OCI-LY7 (cell line): ENCODE results near the gene SPG21. TPM values are rescaled to one million over a fixed set of nuclear protein-coding genes. Genes with fewer than 3 reads are reported as not detected.

Experiments used
- BruUV-seq: library from RNA; stranded (reverse); fragments of 400-500 nt; replicated peaks from 2 replicates; lab custom pipeline; 2021; lab: Mats Ljungman, UMichigan
- CTCF ChIA-PET: fragments of 300-600 bp; sonication (Branson Sonifier 250); formaldehyde crosslinking; loops from one replicate; lab custom pipeline; 2022; ENCODE audit warnings: antibody characterized with exemption; ENCODE audit not compliant: unreplicated experiment; lab: Charles Lee
- POLR2A ChIA-PET: fragments of 300-600 bp; sonication (Branson Sonifier 250); formaldehyde crosslinking; loops from one replicate; lab custom pipeline; 2022; ENCODE audit warnings: antibody characterized with exemption; lab: Charles Lee
- DNase-seq: peaks from one replicate; pipeline ENCODE4 v3.0.0-alpha.2; 2015; ENCODE audit warnings: low spot score
- H2AFZ ChIP-seq: fragments of 200-600 bp; sonication (generic), shearing (Covaris generic); 2 replicates; pipeline ENCODE4 v1.6.1; 2014; ENCODE audit warnings: mild to moderate bottlenecking, antibody characterized with exemption, low read length, moderate library complexity
- H3K27ac ChIP-seq: fragments of 200-600 bp; sonication (generic); 2 replicates; pipeline ENCODE4 v1.5.1; 2014; ENCODE audit warnings: mixed run types, low read depth, mild to moderate bottlenecking, moderate library complexity, low read length, inconsistent platforms; ENCODE audit not compliant: poor library complexity, severe bottlenecking
- H3K36me3 ChIP-seq: fragments of 200-600 bp; sonication (generic); 2 replicates; pipeline ENCODE4 v1.6.1; 2014; ENCODE audit warnings: mild to moderate bottlenecking, antibody characterized with exemption, low read length, moderate library complexity, mixed read lengths; ENCODE audit not compliant: insufficient read depth
- H3K4me1 ChIP-seq: fragments of 200-600 bp; sonication (generic); 2 replicates; pipeline ENCODE4 v1.5.1; 2014; ENCODE audit warnings: mild to moderate bottlenecking, low read length; ENCODE audit not compliant: insufficient read depth, poor library complexity, severe bottlenecking
- H3K4me2 ChIP-seq: fragments of 200-600 bp; sonication (generic); 2 replicates; pipeline ENCODE4 v1.6.1; 2014; ENCODE audit warnings: mild to moderate bottlenecking, low read length
- H3K4me3 ChIP-seq: fragments of 200-600 bp; sonication (generic); 2 replicates; pipeline ENCODE4 v1.5.1; 2014; ENCODE audit warnings: mild to moderate bottlenecking, low read depth, low read length; ENCODE audit not compliant: poor library complexity, severe bottlenecking
- H3K79me2 ChIP-seq: fragments of 200-600 bp; sonication (generic); 2 replicates; pipeline ENCODE4 v1.6.1; 2016; ENCODE audit warnings: low read depth, mild to moderate bottlenecking, low read length, moderate library complexity, mixed read lengths; ENCODE audit not compliant: insufficient read depth
- H3K9me2 ChIP-seq: fragments of 200-600 bp; sonication (generic); 2 replicates; pipeline ENCODE4 v1.6.1; 2016; ENCODE audit warnings: mild to moderate bottlenecking, low read length, mixed read lengths; ENCODE audit not compliant: insufficient read depth
- H3K9me3 ChIP-seq: fragments of 200-600 bp; sonication (generic); 2 replicates; pipeline ENCODE4 v1.6.1; 2014; ENCODE audit warnings: mild to moderate bottlenecking, mixed run types, low read length, mixed read lengths
- H4K20me1 ChIP-seq: fragments of 200-600 bp; sonication (generic); 2 replicates; pipeline ENCODE4 v1.6.1; 2014; ENCODE audit warnings: mild to moderate bottlenecking, antibody characterized with exemption, low read length, moderate library complexity, mixed read lengths; ENCODE audit not compliant: insufficient read depth
- CTCF ChIP-seq: fragments of 200-600 bp; sonication (generic); conservative IDR thresholded peaks from 2 replicates; pipeline ENCODE4 v1.5.1; 2014; ENCODE audit warnings: mild to moderate bottlenecking, antibody characterized with exemption, low read length, moderate library complexity, mixed read lengths
- EZH2phosphoT487 ChIP-seq: fragments of 200-600 bp; sonication (generic); IDR thresholded peaks from 2 replicates; pipeline ENCODE4 v1.6.1; 2018; ENCODE audit warnings: low read depth, borderline replicate concordance, mild to moderate bottlenecking, mixed run types, antibody characterized with exemption, low read length, moderate library complexity, mixed read lengths
- intact Hi-C: fragments of 100-400 bp; cut with micrococcal nuclease; formaldehyde crosslinking; loops from one replicate; pipeline ENCODE4 v1.10.0; 2022; ENCODE audit not compliant: unreplicated experiment
- total RNA-seq, 2 experiments: library from RNA; depleted of rRNA in 1 of 2; stranded (reverse); fragments of >200 nt in 1 of 2; shearing (Covaris generic) in 1 of 2; gene quantifications; 2 replicates each; pipeline ENCODE4 v1.2.3, GENCODE V29; 2014 to 2022

Gene SPG21
- total RNA-seq, 2 experiments from 2014 or later = 56.4 to 83.9 TPM

DNA sequence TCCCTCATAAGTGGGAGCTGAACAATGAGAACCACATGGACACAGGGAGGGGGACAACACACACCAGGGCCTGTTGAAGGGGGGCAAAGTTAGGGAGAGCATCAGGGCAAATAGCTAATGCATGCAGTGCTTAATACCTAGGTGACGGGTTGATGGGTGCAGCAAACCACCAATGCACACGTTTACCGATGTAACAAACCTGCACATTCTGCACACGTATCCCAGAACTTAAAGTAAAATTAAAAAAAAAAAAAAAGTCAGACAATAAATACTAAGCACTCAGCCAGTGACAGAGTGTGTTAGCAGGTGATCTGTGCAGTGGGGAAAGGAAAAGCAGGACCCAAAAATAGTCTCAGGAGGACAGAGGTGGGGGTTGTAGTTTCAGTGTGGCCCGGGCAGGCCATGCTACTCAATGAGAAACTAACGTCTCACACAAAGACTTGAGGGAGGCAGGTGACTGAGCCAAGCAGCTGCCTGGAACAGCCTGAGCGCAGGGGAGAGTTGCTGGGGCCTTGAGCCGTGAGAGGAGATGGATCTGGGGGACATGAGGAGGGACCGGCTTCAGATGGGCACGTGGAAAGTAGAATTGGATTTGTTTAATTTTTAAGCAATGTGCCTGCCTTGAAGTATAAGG is 59.6 kb downstream of the SPG21 start:
- H4K20me1 ChIP-seq = no peaks in the 10 kb centered on the region
- no peaks in the 10 kb centered on the region for H3K4me1 ChIP-seq
- no peaks in the 10 kb centered on the region for H3K79me2 ChIP-seq
- TF ChIP-seq EZH2phosphoT487 = no peak
- TF ChIP-seq CTCF = no peak
- ChIA-PET POLR2A (no interaction called here), CTCF (no interaction called here)
- no peaks in the 10 kb centered on the region for H3K36me3 ChIP-seq
- intact Hi-C loops = no loop called here
- DNase-seq = no peak
- H3K9me2 ChIP-seq = no peaks in the 10 kb centered on the region
- BruUV-seq = no TSS peak
- H3K27ac ChIP-seq = no peak overlapping the region
- H2AFZ ChIP-seq = no peak overlapping the region
- no peak overlapping the region for H3K4me3 ChIP-seq
- H3K9me3 ChIP-seq = no peaks in the 10 kb centered on the region
- H3K4me2 ChIP-seq = no peak overlapping the region

DNA sequence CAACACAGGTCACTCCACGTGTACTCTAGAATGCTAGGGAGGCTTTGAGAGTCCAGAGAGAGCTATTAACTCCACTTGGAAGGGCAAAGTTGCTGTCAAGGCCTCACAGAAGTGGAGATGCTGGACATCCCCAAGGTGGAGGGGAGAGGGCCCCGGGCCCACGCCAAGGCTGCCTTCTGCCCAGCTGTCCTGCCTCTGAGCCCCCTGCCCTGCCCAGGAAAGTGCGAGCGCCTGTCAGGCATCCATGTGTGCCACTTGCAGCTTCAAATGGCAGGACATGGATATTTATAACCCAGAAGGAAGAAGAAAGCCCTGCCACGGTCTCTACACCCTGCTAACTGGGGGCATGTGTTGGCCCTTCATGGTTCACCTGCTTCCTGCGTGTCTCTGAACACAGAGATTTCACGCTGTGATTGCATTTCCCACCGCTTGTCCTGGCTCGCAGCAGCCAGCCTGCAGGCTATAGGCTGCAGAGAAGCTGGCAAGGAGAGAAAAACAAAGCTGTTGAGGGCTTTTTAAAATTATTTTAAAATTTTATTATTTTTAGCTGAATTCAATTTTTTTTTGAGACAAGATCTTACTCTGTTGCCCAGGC is 61.0 kb downstream of the SPG21 start:
- no peak overlapping the region for H3K4me3 ChIP-seq
- intact Hi-C loops = no loop called here
- ChIA-PET CTCF (interaction anchor here (1.2 kb wide), 1 partner anchor 8 kb away, joined by 4 read pairs; no protein-coding TSS in a partner anchor), POLR2A (interaction anchor here (0.6 to 0.8 kb wide), 2 partner anchors 11 to 21 kb away, joined by 3 to 5 read pairs; no protein-coding TSS in a partner anchor)
- H3K4me1 ChIP-seq = no peaks in the 10 kb centered on the region
- no TSS peak for BruUV-seq
- H3K9me2 ChIP-seq = no peaks in the 10 kb centered on the region
- H3K4me2 ChIP-seq = no peak overlapping the region
- no peak overlapping the region for H3K27ac ChIP-seq
- H2AFZ ChIP-seq = no peak overlapping the region
- no peak for DNase-seq
- H3K36me3 ChIP-seq = no peaks in the 10 kb centered on the region
- H3K79me2 ChIP-seq = no peaks in the 10 kb centered on the region
- H4K20me1 ChIP-seq = no peaks in the 10 kb centered on the region
- no peak for TF ChIP-seq CTCF
- no peak for TF ChIP-seq EZH2phosphoT487
- no peaks in the 10 kb centered on the region for H3K9me3 ChIP-seq

DNA sequence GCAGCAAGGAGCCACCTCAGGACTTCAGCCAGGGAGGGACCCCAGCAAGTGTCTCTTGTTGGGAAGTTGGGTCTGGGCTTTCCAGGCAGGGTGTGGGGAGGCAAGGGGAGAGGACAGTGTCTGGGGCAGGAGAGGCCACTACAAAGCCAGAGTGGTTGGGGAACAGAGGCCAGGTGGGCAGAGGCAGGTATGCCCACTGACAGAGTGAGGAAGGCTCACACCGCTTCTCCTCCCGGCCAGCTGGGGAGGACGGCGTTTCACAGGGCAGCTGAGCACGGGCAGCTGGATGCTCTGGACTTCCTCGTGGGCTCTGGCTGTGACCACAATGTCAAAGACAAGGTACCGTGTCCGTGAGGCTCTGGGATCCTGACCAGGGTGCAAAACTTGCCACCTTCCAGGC is 63.1 kb downstream of the SPG21 start:
- BruUV-seq = no TSS peak
- Histone ChIP-seq H3K4me1 (no peaks in the 10 kb centered on the region), H3K9me3 (no peaks in the 10 kb centered on the region), H3K79me2 (no peaks in the 10 kb centered on the region), H3K27ac (no peak overlapping the region), H3K4me2 (no peak overlapping the region), H3K9me2 (no peaks in the 10 kb centered on the region), H3K4me3 (no peak overlapping the region), H4K20me1 (no peaks in the 10 kb centered on the region), H3K36me3 (no peaks in the 10 kb centered on the region), H2AFZ (no peak overlapping the region)
- POLR2A ChIA-PET = no interaction called here
- no peak for DNase-seq
- intact Hi-C loops = no loop called here
- TF ChIP-seq EZH2phosphoT487 = no peak
- TF ChIP-seq CTCF = no peak
- CTCF ChIA-PET = no interaction called here
